Thoracic aorta (tissue), 2 donors: ENCODE results near the gene TENM3. TPM values are rescaled to one million over a fixed set of nuclear protein-coding genes. Genes with fewer than 3 reads are reported as not detected.
"Not testable (repeated sequence)": the region's sequence is repeated elsewhere in the genome, so short reads cannot be mapped to it uniquely, and the experiment has no call there.

Experiments used
- ATAC-seq: fragments of 150-250 bp; one replicate; pipeline ENCODE4 v1.8.0; 2017; ENCODE audit warnings: low read depth; ENCODE audit not compliant: insufficient number of reproducible peaks, low FRiP score
- DNase-seq: peaks from one replicate; pipeline ENCODE4 v3.0.0-alpha.2; 2020; ENCODE audit warnings: low spot score
- H3K27ac ChIP-seq, 2 donors: fragments of 200-600 bp; sonication (generic); 1 replicate in 1 of 2; 2 replicates in 1 of 2; pipeline ENCODE4 v1.5.1; 2016; ENCODE audit warnings: mild to moderate bottlenecking in 2 of 2, moderate library complexity in 2 of 2
- H3K27me3 ChIP-seq: fragments of 200-600 bp; sonication (generic); replicated peaks from 2 replicates; pipeline ENCODE4 v1.6.0; 2016; ENCODE audit warnings: mild to moderate bottlenecking; ENCODE audit not compliant: insufficient read depth
- H3K36me3 ChIP-seq: fragments of 200-600 bp; sonication (generic); one replicate; pipeline ENCODE4 v1.5.1; 2016
- H3K4me1 ChIP-seq, 2 donors: fragments of 200-600 bp; sonication (generic); 1 replicate in 1 of 2; 2 replicates in 1 of 2; pipeline versions ENCODE4 v1.5.1 to v1.6.0; 2016; ENCODE audit warnings: low read depth in 2 of 2, mild to moderate bottlenecking in 1 of 2; ENCODE audit not compliant: control insufficient read depth in 1 of 2
- H3K4me3 ChIP-seq: fragments of 200-600 bp; sonication (generic); 2 replicates; pipeline ENCODE4 v1.5.1; 2016; ENCODE audit warnings: mild to moderate bottlenecking
- H3K9me3 ChIP-seq: fragments of 200-600 bp; sonication (generic); 2 replicates; pipeline ENCODE4 v1.5.1; 2016
- total RNA-seq, 2 donors: library from RNA; depleted of rRNA; stranded (reverse); fragments of >200 nt; gene quantifications; one replicate each; pipeline versions ENCODE4 v1.1.0 to v1.2.3, GENCODE V29; 2016
- TF ChIP-seq, protein P1 (sequence below): fragments of 200-600 bp; sonication (generic); IDR thresholded peaks from one replicate; pipeline ENCODE4 v1.5.1; 2019; ENCODE audit warnings: antibody characterized with exemption

TENM3 gene
- total RNA-seq, 2 donors from 2014 or later, result 0.68 to 8.0 TPM

DNA sequence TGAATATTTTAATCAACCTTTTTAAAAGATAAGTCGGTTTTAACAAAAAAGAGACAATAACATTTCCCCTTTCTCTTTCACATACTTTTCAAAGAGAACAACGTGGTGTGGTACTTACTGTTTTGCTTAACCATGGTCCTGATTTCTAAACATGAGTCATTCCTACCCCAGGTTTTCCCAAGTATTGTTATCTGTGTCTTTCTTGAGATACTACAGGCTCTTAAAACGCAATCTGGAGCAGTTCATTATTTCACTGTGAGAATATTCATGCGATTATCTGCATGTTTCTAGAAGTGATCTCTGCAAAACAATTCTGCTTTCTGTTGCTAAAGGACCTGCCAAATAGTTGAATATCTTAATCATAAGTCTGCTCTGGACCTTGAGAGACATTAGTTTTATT lies 127.3 kb downstream of the TENM3 start:
- ATAC-seq, result no peak
- no peak for DNase-seq
- Histone ChIP-seq H3K27me3 (no peaks in the 10 kb centered on the region), H3K4me3 (no peak overlapping the region), H3K36me3 (no peaks in the 10 kb centered on the region), H3K9me3 (no peaks in the 10 kb centered on the region), H3K27ac (no peak overlapping the region), H3K4me1 (no peaks in the 10 kb centered on the region)
- TF ChIP-seq, protein P1, sequence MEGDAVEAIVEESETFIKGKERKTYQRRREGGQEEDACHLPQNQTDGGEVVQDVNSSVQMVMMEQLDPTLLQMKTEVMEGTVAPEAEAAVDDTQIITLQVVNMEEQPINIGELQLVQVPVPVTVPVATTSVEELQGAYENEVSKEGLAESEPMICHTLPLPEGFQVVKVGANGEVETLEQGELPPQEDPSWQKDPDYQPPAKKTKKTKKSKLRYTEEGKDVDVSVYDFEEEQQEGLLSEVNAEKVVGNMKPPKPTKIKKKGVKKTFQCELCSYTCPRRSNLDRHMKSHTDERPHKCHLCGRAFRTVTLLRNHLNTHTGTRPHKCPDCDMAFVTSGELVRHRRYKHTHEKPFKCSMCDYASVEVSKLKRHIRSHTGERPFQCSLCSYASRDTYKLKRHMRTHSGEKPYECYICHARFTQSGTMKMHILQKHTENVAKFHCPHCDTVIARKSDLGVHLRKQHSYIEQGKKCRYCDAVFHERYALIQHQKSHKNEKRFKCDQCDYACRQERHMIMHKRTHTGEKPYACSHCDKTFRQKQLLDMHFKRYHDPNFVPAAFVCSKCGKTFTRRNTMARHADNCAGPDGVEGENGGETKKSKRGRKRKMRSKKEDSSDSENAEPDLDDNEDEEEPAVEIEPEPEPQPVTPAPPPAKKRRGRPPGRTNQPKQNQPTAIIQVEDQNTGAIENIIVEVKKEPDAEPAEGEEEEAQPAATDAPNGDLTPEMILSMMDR, result no peak

DNA sequence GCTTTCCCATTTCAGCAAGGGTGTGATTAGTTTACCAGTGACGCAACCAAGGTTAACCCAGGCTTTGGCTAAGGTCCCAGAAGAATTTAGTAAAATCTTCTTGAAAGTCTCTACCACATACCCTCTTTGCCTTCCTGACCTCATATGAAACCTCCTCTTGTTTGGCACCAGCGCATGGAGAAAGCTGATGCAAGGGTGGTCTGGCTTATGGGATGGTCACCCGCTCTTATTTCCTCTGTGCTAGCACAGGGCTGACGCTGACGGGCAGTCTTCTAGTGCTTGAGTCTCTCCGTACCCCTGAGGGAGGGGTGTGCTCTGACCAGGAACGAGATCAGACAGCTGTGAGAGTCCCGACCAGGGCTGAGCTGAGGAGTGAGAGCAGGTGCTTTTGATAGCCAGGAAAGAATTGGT lies 137.6 kb downstream of the TENM3 start:
- no peak overlapping the region for H3K4me3 ChIP-seq
- no peaks in the 10 kb centered on the region for H3K27me3 ChIP-seq
- ATAC-seq (no peak), DNase-seq (no peak)
- no peaks in the 10 kb centered on the region for H3K4me1 ChIP-seq
- H3K36me3 ChIP-seq, result no peaks in the 10 kb centered on the region
- TF ChIP-seq, protein P1, result no peak
- no peaks in the 10 kb centered on the region for H3K9me3 ChIP-seq
- no peak overlapping the region for H3K27ac ChIP-seq

DNA sequence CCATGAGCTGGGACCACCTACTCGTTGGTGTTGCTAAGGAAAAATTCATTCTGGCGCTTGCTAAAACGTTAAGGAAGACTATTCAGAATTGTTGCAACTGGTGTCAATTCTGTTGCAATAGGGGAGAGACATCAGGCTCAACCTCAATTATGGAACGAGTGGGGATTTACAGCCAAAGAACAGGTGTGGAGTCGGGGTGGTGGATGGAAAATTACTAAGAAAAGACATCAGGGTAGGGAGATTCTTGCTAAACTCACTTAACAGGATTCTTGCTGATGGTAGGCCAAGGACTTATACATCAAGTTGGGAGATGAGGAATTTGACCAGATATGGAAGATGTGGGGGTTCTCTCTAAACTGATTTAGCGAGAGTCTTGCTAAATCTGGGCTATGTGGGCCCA lies 139.7 kb downstream of the TENM3 start:
- no peaks in the 10 kb centered on the region for H3K9me3 ChIP-seq
- ATAC-seq (no peak), DNase-seq (no peak)
- TF ChIP-seq, protein P1, result no peak
- H3K36me3 ChIP-seq, result no peaks in the 10 kb centered on the region
- no peak overlapping the region for H3K27ac ChIP-seq
- H3K27me3 ChIP-seq, result no peaks in the 10 kb centered on the region
- H3K4me1 ChIP-seq, result no peaks in the 10 kb centered on the region
- H3K4me3 ChIP-seq, result no peak overlapping the region

DNA sequence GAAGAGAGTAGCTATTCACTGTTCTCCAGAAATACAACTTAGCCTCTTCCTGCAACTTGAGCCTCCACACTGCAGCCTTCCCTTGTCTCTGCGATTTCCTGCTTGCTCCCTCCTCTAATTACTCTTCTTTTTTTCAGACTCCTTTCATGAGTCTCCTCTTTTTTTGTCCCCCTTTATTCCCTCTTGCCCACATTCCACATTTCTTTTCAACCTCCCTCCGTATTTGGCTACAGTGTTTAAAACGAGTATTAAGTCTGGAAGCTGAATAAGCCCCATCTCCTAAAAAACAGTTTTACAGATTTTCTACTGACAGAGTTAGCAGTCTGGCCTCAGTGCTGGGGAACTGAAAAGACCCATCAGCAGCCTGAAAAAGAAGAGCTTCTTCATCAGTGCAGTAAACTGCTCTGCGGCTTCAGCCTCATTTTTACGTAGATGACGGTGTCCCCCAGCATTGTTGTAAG lies 141.5 kb downstream of the TENM3 start:
- TF ChIP-seq, protein P1, result no peak
- no peak for DNase-seq

DNA sequence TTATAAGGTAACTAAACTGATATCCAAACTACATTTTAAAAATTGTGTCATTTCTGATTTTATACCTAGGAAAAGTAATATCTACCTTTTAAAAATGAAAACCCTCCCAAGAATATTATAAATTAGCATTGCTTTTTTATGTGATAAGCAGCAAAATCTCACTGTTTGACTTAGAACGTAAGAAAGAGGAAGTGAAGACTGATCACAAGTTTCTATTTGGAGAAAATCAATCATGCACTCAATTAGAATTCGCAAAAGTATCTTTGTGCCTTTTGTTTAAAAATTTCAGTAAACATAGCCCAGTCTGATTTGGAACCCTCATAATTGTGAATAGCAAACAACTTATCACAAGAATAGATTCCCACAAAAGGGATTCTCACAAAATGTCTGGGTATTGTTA lies 142.7 kb downstream of the TENM3 start:
- no peak overlapping the region for H3K4me3 ChIP-seq
- ATAC-seq, result no peak
- no peaks in the 10 kb centered on the region for H3K36me3 ChIP-seq

More for the DNA sequence above, 141.5 kb downstream of the TENM3 start:
- Histone ChIP-seq H3K4me1 (no peaks in the 10 kb centered on the region), H3K4me3 (no peak overlapping the region), H3K36me3 (no peaks in the 10 kb centered on the region), H3K27ac (no peak overlapping the region), H3K9me3 (no peaks in the 10 kb centered on the region), H3K27me3 (no peaks in the 10 kb centered on the region)
- no peak for ATAC-seq

DNA sequence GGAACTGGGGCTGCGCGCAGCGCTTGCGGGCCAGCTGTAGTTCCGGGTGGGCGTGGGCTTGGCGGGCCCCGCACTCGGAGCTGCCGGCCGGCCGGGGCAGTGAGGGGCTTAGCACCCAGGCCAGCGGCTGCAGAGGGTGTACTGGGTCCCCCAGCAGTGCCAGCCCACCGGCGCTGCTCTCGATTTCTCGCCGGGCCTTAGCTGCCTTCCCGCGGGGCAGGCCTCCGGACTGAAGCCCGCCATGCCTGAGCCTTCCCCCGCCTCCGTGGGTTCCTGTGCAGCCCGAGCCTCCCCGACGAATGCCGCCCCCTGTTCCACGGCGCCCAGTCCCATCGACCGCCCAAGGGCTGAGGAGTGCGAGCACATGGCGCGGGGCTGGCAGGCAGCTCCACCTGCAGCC lies 143.4 kb downstream of the TENM3 start:
- H3K36me3 ChIP-seq, DNase-seq, ATAC-seq, H3K27ac ChIP-seq, H3K9me3 ChIP-seq, H3K27me3 ChIP-seq, H3K4me1 ChIP-seq, H3K4me3 ChIP-seq: not testable (repeated sequence)

More for the DNA sequence above, 142.7 kb downstream of the TENM3 start:
- TF ChIP-seq, protein P1, result no peak
- Histone ChIP-seq H3K27ac (no peak overlapping the region), H3K4me1 (no peaks in the 10 kb centered on the region), H3K27me3 (no peaks in the 10 kb centered on the region), H3K9me3 (no peaks in the 10 kb centered on the region)
- no peak for DNase-seq
